GM12872 (cell line): ENCODE measurements around the gene ZNF226.

Experiments used
- TF ChIP-seq, protein P1 (sequence below): IDR thresholded peaks from 3 replicates; pipeline ENCODE4 v1.5.1; 2011; ENCODE audit warnings: low read depth, mild to moderate bottlenecking, low read length, moderate library complexity; ENCODE audit not compliant: insufficient read depth

ZNF226 gene

DNA sequence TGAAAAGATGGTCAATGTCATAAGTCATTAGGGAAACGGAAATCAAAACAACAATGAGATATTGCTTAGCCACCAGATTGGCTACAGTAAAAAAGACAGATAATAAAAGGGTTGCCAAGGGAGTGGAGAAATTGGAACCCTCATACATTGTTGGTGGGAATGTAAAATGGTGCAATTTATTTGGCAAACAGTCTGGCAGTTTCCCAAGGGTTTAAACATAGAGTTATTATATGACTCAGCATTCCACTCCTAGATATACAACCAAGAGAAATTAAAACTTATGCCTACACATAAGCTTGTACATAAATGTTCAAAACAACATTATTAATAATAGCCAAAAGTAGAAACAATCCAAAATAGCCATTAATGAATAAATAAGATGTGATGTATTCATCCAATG is 37.6 kb downstream of the ZNF226 start:
- TF ChIP-seq, protein P1, sequence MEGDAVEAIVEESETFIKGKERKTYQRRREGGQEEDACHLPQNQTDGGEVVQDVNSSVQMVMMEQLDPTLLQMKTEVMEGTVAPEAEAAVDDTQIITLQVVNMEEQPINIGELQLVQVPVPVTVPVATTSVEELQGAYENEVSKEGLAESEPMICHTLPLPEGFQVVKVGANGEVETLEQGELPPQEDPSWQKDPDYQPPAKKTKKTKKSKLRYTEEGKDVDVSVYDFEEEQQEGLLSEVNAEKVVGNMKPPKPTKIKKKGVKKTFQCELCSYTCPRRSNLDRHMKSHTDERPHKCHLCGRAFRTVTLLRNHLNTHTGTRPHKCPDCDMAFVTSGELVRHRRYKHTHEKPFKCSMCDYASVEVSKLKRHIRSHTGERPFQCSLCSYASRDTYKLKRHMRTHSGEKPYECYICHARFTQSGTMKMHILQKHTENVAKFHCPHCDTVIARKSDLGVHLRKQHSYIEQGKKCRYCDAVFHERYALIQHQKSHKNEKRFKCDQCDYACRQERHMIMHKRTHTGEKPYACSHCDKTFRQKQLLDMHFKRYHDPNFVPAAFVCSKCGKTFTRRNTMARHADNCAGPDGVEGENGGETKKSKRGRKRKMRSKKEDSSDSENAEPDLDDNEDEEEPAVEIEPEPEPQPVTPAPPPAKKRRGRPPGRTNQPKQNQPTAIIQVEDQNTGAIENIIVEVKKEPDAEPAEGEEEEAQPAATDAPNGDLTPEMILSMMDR, result no peak

DNA sequence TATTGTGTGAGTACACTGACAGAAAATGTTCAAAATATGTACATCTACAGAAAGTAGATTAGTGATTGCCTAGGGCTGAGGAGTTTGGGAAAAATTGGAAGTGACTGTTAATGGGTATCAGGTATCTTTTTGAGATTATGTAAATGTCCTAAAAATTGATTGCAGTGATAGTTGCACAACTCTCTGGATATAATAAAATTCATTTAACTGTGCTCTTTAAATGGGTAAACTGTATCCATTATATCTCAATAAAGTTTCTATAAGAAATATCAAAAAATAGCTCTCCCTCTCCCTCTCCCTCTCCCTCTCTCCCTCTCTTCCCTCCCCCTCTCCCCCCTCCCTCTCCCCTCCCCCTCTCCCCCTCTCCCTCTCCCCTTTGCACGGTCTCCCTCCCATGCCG is 38.1 kb downstream of the ZNF226 start:
- TF ChIP-seq, protein P1, result no peak

DNA sequence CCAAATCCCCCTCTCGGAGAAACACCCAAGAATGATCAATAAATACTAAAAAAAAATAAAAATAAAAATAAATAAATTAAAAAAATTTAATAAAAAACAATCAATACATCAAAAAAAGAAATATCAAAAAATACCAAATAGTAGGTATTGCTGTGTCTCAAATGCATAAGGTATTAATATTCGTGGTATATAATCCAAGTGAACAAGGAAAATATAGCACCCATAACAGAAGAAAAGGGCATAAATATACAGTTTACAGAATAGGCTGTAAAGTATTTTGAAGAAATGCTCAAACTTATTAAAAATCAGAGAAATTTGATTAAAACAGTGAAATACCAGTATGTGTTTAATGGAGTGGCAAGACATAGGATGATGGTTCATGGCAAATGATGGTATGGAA is 39.9 kb downstream of the ZNF226 start:
- TF ChIP-seq, protein P1, result no peak

- TF ChIP-seq, protein P1, result no peak
Observed at GRCh38 chr19:44207126-44207803, 42.4 kb downstream of the ZNF226 start.

DNA sequence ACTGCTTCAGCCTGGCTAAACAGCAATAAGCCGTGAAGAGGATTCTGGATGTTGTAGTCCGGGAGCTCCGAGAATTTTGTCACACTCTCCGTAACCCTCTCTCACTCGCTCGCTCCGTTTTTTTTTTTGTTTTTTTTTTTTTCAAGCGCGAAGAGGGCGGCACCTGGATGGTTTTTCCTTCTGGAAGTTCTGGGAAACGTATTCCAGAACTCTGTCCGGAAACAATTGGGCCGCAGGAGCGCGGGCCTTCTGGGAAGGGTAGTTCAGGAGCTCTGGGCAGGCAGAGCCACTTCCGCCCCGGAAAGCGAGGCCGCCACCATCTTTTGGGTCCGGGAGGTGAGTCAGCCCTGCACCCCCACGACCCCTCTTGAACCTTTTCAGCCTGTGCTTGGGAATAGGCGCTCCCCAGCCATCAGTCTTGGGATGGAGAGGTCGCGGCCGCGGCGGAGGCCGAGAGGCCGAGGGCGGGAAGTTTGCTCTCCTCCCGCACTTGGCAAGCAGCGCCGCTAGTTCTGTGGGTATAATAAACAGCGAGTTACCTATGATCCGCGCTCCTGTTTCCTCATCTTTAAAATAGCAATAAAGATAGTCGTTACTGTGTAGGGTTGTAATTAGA is 47.5 kb downstream of the ZNF226 start, which contains the start of gene ZNF227:
ZNF227 (plus strand) TSS at position 283 of the 616 bp plus-strand sequence. CDS start 5,261 bp downstream, outside the sequence.
- TF ChIP-seq, protein P1, result no peak

DNA sequence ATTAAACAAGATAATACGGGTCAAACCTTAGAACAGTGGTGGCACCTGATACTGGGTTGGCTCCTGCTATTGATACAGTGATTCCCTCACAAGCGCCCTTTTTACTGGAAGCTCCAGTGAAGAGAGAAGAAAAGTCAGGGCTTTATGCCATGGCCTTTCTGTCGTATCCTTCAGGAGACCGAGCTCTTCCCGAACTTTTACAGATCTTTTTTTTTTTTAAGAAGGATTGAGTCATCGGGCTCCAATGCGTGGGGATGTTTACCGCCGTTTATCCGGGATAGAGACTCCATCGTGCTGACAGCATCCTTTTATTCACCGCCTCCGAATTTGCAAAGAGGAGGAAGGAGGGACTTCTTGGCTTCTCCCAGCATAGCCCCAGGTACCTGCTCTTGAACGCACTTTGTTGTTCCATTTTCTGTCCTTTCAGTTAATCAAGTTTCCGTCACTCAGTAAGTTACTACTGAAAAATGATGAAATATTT is 48.0 kb downstream of the ZNF226 start:
- TF ChIP-seq, protein P1, result no peak
